Ishikawa (cell line): Measurements from ENCODE around the gene ATP5PB.

Experiments
- CEBPB ChIP-seq: IDR thresholded peaks from 2 replicates; pipeline ENCODE4 v1.6.1; 2012
- CREB1 ChIP-seq: IDR thresholded peaks from 2 replicates; pipeline ENCODE4 v1.6.1; 2012; ENCODE audit warnings: low read depth
- EGR1 ChIP-seq: IDR thresholded peaks from 2 replicates; pipeline ENCODE4 v1.6.1; 2012
- MAX ChIP-seq: IDR thresholded peaks from 2 replicates; pipeline ENCODE4 v1.6.1; 2012
- NFIC ChIP-seq: IDR thresholded peaks from 2 replicates; pipeline ENCODE4 v1.6.1; 2012
- RAD21 ChIP-seq: IDR thresholded peaks from 2 replicates; pipeline ENCODE4 v1.6.1; 2012; ENCODE audit warnings: low read depth
- TAF1 ChIP-seq: IDR thresholded peaks from 2 replicates; pipeline ENCODE4 v1.6.1; 2012; ENCODE audit warnings: low read depth, mild to moderate bottlenecking
- YY1 ChIP-seq: IDR thresholded peaks from 2 replicates; pipeline ENCODE4 v1.6.1; 2012; ENCODE audit warnings: low read depth
- ZBTB7A ChIP-seq: IDR thresholded peaks from 2 replicates; pipeline ENCODE4 v1.6.1; 2012; ENCODE audit warnings: low read depth

Gene ATP5PB

GRCh38 chr1:111511370-111511769, 62.1 kb downstream of the ATP5PB start:
- TF ChIP-seq MAX (no peak), YY1 (no peak), CREB1 (no peak), EGR1 (no peak), RAD21 (no peak), TAF1 (no peak), ZBTB7A (no peak), NFIC (no peak), CEBPB (no peak)
